ENCODE results near the gene ATAT1. TPM values are rescaled to one million over a fixed set of nuclear protein-coding genes. Genes with fewer than 3 reads are reported as not detected.

The ATAT1 gene
- polyA plus RNA-seq, 1 of the 3 experiments (the other 2 are of a cell fraction) = 36.2 TPM

DNA sequence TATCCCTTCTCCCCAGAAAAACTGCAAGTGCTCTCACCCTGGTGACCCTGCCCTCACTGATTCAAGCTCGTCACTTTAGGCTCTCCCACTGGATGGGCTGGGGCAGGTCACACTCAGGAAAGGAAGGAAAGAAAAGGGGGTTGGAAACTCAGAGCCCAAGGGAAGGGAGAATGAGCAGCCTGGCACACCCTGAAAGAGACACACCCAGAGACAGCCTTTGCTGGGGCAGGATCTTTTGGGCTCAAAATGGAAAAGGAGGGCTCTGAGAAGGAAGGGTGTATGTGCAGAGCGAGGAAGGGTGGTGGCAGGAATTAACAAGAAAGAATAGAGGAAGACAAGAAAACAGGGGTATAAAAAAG lies 57.3 kb downstream of the ATAT1 start:
- CTCF ChIA-PET = interaction anchor here (1.7 to 29.8 kb wide), 2 partner anchors 12 to 39 kb away, joined by 8 to 838 read pairs; partner anchors contain the start of genes DHX16, FLOT1, MDC1 and TUBB
- Histone ChIP-seq H3K4me3 (ENCODE audit: low read depth in 2 of 2, low read length in 1 of 2) (peak overlapping the region; percentile 74 to 77), H3F3A (replicated peaks; ENCODE audit: insufficient read depth) (peaks cover 30% of the 10 kb centered on the region), H3K79me2 (ENCODE audit: insufficient read depth) (peaks cover 100% of the 10 kb centered on the region), H3K27me3 (ENCODE audit: insufficient read depth) (no peaks in the 10 kb centered on the region), H4K20me1 (ENCODE audit: insufficient read depth) (peaks cover 28% of the 10 kb centered on the region), H3K36me3 (replicated peaks in 1 of 2; ENCODE audit: control insufficient read depth in 1 of 2, insufficient read depth in 2 of 2, low read length in 1 of 2) (peaks cover 4 to 25% of the 10 kb centered on the region in 2 experiments), H3K9me3 (no peaks in the 10 kb centered on the region), H3K4me2 (peak overlapping the region; percentile 98), H3K9me2 (no peaks in the 10 kb centered on the region), H2AFZ (ENCODE audit: low read depth) (no peak overlapping the region), H3K9ac (peak overlapping the region; percentile 97), H3K27ac (ENCODE audit: low read depth in 2 of 2, low read length in 1 of 2) (peak overlapping the region; percentile 93 to 97), H3K4me1 (ENCODE audit: control insufficient read depth in 1 of 2, insufficient read depth in 2 of 2, low read depth in 1 of 2, low read length in 1 of 2) (peaks cover 23 to 68% of the 10 kb centered on the region in 2 experiments; a peak in 3 of 4 replicates)
- DNase-seq = no peak
- POLR2A ChIA-PET = interaction anchor here (1.2 kb wide), 1 partner anchor 37 kb away, joined by 4 read pairs; no protein-coding TSS in a partner anchor
- 34% methylated on average over 2 of the region's 2 CpGs for WGBS (ENCODE audit: low lambda C conversion rate)
- TF ChIP-seq MEF2A (IDR thresholded peaks at IDR 0.05; ENCODE audit: borderline replicate concordance, low read depth) (no peak), MXI1 (IDR thresholded peaks at IDR 0.05; ENCODE audit: low read depth, low read length) (no peak), FOXM1 (IDR thresholded peaks at IDR 0.05; ENCODE audit: low read depth) (no peak), TAF1 (IDR thresholded peaks at IDR 0.05; ENCODE audit: borderline replicate concordance, low read depth, low read length) (no peak), RAD21 (IDR thresholded peaks at IDR 0.05; ENCODE audit: low read length) (no peak), SMC3 (IDR thresholded peaks at IDR 0.05; ENCODE audit: low read depth, low read length) (no peak), ELF1 (IDR thresholded peaks at IDR 0.05) (no peak)
- TF ChIP-seq, protein P1, sequence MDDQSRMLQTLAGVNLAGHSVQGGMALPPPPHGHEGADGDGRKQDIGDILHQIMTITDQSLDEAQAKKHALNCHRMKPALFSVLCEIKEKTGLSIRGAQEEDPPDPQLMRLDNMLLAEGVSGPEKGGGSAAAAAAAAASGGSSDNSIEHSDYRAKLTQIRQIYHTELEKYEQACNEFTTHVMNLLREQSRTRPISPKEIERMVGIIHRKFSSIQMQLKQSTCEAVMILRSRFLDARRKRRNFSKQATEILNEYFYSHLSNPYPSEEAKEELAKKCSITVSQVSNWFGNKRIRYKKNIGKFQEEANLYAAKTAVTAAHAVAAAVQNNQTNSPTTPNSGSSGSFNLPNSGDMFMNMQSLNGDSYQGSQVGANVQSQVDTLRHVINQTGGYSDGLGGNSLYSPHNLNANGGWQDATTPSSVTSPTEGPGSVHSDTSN (IDR thresholded peaks at IDR 0.05) = no peak

DNA sequence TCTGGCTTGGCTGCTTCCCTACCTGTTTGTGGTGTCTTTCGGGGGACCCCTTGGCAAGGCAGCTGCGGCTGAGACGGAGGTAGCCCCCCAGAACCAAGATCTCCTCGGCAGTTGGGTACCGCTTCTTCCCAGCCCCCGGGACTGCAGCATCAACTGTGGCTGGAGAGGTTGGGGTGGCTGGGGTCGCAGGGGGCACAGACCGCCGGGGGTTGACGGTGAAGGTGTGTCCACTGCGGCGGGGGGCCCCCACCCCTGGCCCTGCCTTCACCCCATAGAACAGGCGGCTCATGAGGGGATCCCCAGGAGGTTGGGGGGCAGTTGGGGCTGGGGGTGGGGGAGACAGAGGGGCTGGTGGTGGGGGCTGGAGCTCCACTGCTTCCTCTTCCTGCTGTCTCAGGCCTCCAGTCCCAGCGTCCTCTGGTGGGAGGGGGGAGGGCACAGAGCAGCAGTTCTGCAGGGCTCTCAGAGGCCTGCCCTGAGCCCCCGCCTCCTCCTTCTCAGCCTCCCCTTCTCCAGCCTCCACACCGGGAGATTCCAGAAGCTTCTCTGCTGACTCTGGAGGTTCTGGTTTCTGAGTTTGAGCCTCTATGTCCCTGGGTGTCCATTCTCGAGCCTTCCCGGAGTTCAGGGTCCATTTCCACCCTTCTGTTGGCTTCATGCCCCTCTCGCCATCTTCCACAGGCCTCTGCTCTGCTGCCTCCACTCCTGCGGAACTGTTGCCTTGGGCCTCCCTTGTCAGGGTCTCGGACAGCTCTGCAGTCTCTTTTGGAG lies 57.9 kb downstream of the ATAT1 start:
- Histone ChIP-seq H3K79me2 (ENCODE audit: insufficient read depth) (peaks cover 100% of the 10 kb centered on the region), H3K27ac (ENCODE audit: low read depth in 2 of 2, low read length in 1 of 2) (peak overlapping the region; percentile 93 to 97), H3K4me3 (ENCODE audit: low read depth in 2 of 2, low read length in 1 of 2) (peak overlapping the region; percentile 74 to 77), H3K4me2 (peak overlapping the region; percentile 98), H3K9ac (peak overlapping the region; percentile 97), H4K20me1 (ENCODE audit: insufficient read depth) (peaks cover 23% of the 10 kb centered on the region), H3K4me1 (ENCODE audit: control insufficient read depth in 1 of 2, insufficient read depth in 2 of 2, low read depth in 1 of 2, low read length in 1 of 2) (peaks cover 26 to 70% of the 10 kb centered on the region in 2 experiments; a peak in 3 of 4 replicates), H3K9me3 (no peaks in the 10 kb centered on the region), H2AFZ (ENCODE audit: low read depth) (no peak overlapping the region), H3F3A (replicated peaks; ENCODE audit: insufficient read depth) (peaks cover 29% of the 10 kb centered on the region), H3K9me2 (no peaks in the 10 kb centered on the region), H3K36me3 (replicated peaks in 1 of 2; ENCODE audit: control insufficient read depth in 1 of 2, insufficient read depth in 2 of 2, low read length in 1 of 2) (peaks cover 4 to 25% of the 10 kb centered on the region in 2 experiments), H3K27me3 (ENCODE audit: insufficient read depth) (no peaks in the 10 kb centered on the region)
- ChIA-PET CTCF (interaction anchor here (1.7 to 29.8 kb wide), 2 partner anchors 13 to 38 kb away, joined by 8 to 838 read pairs; partner anchors contain the start of genes DHX16, FLOT1, MDC1 and TUBB), POLR2A (no interaction called here)
- TF ChIP-seq FOXM1 (IDR thresholded peaks at IDR 0.05; ENCODE audit: low read depth) (no peak), TAF1 (IDR thresholded peaks at IDR 0.05; ENCODE audit: borderline replicate concordance, low read depth, low read length) (no peak)
- 43% methylated on average over 16 of the region's 21 CpGs for WGBS (ENCODE audit: low lambda C conversion rate)
- peak; percentile 45 for DNase-seq

Data from SK-N-SH (cell line).